ENCODE measurements around the gene HSD17B14.

DNA sequence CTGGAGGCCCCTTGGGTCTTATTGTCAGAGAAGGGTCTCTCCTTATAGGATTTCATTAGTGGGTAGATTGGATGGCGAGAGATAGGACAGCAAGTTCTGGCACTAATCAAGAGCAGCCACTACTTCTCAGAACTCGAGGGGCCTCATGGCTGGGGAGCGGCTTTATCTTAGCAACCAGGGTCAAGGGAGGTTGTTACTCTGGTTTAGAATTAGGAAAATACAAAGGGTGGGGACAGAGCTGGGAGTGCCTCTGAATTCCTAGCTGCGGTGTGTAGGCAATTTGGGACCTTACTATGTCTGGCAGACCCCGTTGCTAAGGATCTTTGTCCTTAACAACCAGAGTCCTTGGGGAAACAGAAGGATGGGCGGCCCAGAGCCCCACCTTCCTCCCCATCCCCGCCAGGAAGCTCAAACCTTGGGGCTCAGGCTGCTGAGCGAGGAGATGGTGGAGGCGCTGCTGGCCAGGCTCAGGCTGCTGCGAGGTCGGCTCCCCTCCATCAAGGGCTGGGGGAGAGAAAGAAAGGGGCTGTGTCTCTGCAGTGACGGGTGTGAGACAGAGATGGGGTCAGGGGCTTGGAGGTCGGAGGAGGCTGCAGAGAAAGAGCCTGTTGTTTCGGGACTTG lies 30.9 kb upstream of the HSD17B14 start:
- TF ChIP-seq BACH1 (IDR thresholded peaks at IDR 0.05; ENCODE audit: low read length): no peak
- TF ChIP-seq POLR2AphosphoS5 (IDR thresholded peaks at IDR 0.05; ENCODE audit: low read depth, low read length): no peak
- no peak for TF ChIP-seq RFX5 (IDR thresholded peaks at IDR 0.05; ENCODE audit: borderline replicate concordance, low read depth, low read length)
- TF ChIP-seq ZNF274 (IDR thresholded peaks at IDR 0.05; ENCODE audit: borderline replicate concordance, extremely low read depth, low read length): no peak
- TF ChIP-seq CTCF (IDR thresholded peaks at IDR 0.05; ENCODE audit: control extremely low read depth in 1 of 3, insufficient read depth in 1 of 3, low read depth in 1 of 3, low read length in 3 of 3): no peak
- TF ChIP-seq TBP (IDR thresholded peaks at IDR 0.05; ENCODE audit: low read depth, low read length): no peak
- no peak for TF ChIP-seq SAP30 (IDR thresholded peaks at IDR 0.05; ENCODE audit: insufficient read depth, insufficient replicate concordance, low read length)

Measured in H1 (cell line).